IMR-90 (cell line): ENCODE results near the gene CEBPE.

ENCODE experiments used
- BHLHE40 ChIP-seq: fragments of 150-350 bp; IDR thresholded peaks from 2 replicates; pipeline ENCODE4 v1.6.1; 2016; ENCODE audit warnings: mild to moderate bottlenecking, low read depth, low read length
- CHD1 ChIP-seq: IDR thresholded peaks from 2 replicates; pipeline ENCODE4 v1.6.1; 2012; ENCODE audit warnings: low read depth, low read length, improper control_type of control experiment
- MAFK ChIP-seq: IDR thresholded peaks from 2 replicates; pipeline ENCODE4 v1.6.1; 2012; ENCODE audit warnings: low read depth, low read length, improper control_type of control experiment
- MAZ ChIP-seq: IDR thresholded peaks from 2 replicates; pipeline ENCODE4 v1.6.1; 2012; ENCODE audit warnings: low read depth, mild to moderate bottlenecking, low read length, improper control_type of control experiment, moderate library complexity, borderline replicate concordance
- NFE2L2 ChIP-seq: fragments of 150-350 bp; IDR thresholded peaks from 2 replicates; pipeline ENCODE4 v1.6.1; 2016; ENCODE audit warnings: low read depth, mild to moderate bottlenecking, low read length
- POLR2A ChIP-seq: IDR thresholded peaks from 2 replicates; pipeline ENCODE4 v1.6.1; 2012; ENCODE audit warnings: mild to moderate bottlenecking, low read depth, low read length
- RAD21 ChIP-seq: IDR thresholded peaks from 2 replicates; pipeline ENCODE4 v1.6.1; 2012; ENCODE audit warnings: low read length, improper control_type of control experiment
- RCOR1 ChIP-seq: IDR thresholded peaks from 2 replicates; pipeline ENCODE4 v1.6.1; 2012; ENCODE audit warnings: mild to moderate bottlenecking, low read length, improper control_type of control experiment; ENCODE audit not compliant: insufficient replicate concordance
- RFX5 ChIP-seq: IDR thresholded peaks from 2 replicates; pipeline ENCODE4 v1.8.0; 2012; ENCODE audit warnings: low read depth, mild to moderate bottlenecking, low read length, moderate library complexity
- USF2 ChIP-seq: fragments of 150-350 bp; IDR thresholded peaks from 2 replicates; pipeline ENCODE4 v1.6.1; 2017; ENCODE audit warnings: mild to moderate bottlenecking, antibody characterized with exemption, low read length, low read depth
- TF ChIP-seq, protein P1 (sequence below): fragments of 150-350 bp; IDR thresholded peaks from 2 replicates; pipeline ENCODE4 v1.6.1; 2016; ENCODE audit warnings: low read depth, mild to moderate bottlenecking, low read length, moderate library complexity, borderline replicate concordance
- TF ChIP-seq, protein P2 (sequence below): conservative IDR thresholded peaks from 2 replicates; pipeline ENCODE4 v1.5.1; 2012; ENCODE audit warnings: mild to moderate bottlenecking, low read depth, low read length, improper control_type of control experiment

DNA sequence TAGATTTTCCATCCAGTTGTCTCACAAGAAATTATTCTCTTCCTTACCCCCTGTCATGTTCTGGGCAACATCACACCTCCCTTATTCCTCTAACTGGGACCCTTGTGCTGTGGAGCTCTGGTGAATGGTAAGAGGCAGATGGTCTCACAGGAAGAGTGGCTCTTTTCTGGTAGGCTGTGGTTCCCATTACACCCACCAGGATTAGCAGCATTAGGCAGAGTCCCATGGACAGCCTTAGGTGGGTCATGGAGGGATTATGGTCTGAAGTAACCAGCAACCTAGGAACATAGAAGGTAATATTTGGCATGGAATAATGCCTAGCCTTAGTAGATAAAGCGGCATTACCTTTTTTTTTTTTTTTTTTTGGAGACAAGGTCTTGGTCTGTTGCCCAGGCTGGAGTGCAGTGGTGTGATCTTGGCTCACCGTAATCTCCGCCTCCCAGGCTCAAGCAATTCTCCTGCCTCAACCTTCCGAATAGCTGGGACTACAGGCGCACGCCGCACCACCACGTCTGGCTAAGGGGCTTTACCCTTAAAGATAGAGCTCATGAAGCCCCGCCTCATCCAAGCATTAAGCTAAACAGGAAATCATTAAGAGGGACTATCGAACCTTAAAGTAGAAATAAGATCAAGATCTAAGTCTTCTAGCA is 19.7 kb downstream of the CEBPE start:
- TF ChIP-seq, protein P1, sequence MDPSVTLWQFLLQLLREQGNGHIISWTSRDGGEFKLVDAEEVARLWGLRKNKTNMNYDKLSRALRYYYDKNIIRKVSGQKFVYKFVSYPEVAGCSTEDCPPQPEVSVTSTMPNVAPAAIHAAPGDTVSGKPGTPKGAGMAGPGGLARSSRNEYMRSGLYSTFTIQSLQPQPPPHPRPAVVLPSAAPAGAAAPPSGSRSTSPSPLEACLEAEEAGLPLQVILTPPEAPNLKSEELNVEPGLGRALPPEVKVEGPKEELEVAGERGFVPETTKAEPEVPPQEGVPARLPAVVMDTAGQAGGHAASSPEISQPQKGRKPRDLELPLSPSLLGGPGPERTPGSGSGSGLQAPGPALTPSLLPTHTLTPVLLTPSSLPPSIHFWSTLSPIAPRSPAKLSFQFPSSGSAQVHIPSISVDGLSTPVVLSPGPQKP: no peak
- TF ChIP-seq, protein P2, sequence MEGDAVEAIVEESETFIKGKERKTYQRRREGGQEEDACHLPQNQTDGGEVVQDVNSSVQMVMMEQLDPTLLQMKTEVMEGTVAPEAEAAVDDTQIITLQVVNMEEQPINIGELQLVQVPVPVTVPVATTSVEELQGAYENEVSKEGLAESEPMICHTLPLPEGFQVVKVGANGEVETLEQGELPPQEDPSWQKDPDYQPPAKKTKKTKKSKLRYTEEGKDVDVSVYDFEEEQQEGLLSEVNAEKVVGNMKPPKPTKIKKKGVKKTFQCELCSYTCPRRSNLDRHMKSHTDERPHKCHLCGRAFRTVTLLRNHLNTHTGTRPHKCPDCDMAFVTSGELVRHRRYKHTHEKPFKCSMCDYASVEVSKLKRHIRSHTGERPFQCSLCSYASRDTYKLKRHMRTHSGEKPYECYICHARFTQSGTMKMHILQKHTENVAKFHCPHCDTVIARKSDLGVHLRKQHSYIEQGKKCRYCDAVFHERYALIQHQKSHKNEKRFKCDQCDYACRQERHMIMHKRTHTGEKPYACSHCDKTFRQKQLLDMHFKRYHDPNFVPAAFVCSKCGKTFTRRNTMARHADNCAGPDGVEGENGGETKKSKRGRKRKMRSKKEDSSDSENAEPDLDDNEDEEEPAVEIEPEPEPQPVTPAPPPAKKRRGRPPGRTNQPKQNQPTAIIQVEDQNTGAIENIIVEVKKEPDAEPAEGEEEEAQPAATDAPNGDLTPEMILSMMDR: no peak
- no peak for TF ChIP-seq USF2
- no peak for TF ChIP-seq RCOR1
- TF ChIP-seq POLR2A: no peak
- TF ChIP-seq NFE2L2: no peak
- no peak for TF ChIP-seq CHD1
- TF ChIP-seq BHLHE40: no peak
- no peak for TF ChIP-seq RAD21
- TF ChIP-seq RFX5: no peak
- no peak for TF ChIP-seq MAZ
- TF ChIP-seq MAFK: no peak
